Measurements from ENCODE around the gene FOLR1.

DNA sequence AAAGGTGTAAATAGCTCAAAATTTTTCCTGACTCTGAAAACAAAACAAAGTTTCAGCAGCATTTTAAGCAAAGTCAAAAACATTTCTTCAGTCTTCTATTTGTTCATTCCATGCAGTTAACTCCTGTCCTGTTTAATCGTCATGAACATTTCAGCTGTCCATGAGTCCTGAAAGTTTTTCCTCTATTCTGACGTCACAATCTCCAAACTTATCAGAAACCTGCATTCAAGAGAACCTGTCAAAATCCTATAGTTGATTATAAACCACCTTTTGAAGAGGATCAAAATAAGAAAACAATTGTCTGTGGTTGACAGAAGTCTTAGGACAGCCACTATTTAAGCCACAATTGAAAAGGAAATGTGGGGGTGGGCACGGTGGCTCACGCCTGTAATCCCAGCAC lies 41.1 kb upstream of the FOLR1 start:
- no peak for TF ChIP-seq POLR2AphosphoS5 (IDR thresholded peaks at IDR 0.05; ENCODE audit: insufficient read depth in 1 of 2, low read depth in 1 of 2)
- TF ChIP-seq, protein P1, sequence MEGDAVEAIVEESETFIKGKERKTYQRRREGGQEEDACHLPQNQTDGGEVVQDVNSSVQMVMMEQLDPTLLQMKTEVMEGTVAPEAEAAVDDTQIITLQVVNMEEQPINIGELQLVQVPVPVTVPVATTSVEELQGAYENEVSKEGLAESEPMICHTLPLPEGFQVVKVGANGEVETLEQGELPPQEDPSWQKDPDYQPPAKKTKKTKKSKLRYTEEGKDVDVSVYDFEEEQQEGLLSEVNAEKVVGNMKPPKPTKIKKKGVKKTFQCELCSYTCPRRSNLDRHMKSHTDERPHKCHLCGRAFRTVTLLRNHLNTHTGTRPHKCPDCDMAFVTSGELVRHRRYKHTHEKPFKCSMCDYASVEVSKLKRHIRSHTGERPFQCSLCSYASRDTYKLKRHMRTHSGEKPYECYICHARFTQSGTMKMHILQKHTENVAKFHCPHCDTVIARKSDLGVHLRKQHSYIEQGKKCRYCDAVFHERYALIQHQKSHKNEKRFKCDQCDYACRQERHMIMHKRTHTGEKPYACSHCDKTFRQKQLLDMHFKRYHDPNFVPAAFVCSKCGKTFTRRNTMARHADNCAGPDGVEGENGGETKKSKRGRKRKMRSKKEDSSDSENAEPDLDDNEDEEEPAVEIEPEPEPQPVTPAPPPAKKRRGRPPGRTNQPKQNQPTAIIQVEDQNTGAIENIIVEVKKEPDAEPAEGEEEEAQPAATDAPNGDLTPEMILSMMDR (IDR thresholded peaks at IDR 0.05) = no peak
